SK-N-SH (cell line): ENCODE results near the gene EPS8L2. TPM values are rescaled to one million over a fixed set of nuclear protein-coding genes. Genes with fewer than 3 reads are reported as not detected.

Source experiments
- CHD2 ChIP-seq: fragments of 150-350 bp; IDR thresholded peaks from 2 replicates; pipeline ENCODE4 v1.6.1; 2018; ENCODE audit warnings: low read length; ENCODE audit not compliant: partially characterized antibody
- ELF1 ChIP-seq: IDR thresholded peaks from 2 replicates; pipeline ENCODE4 v1.4.0; 2012
- EP300 ChIP-seq, 2 experiments: IDR thresholded peaks; 2 replicates each; pipeline versions ENCODE4 v1.4.0 to v1.6.1; 2012; ENCODE audit warnings: borderline replicate concordance in 1 of 2, low read depth in 1 of 2, low read length in 1 of 2
- FOSL2 ChIP-seq: IDR thresholded peaks from 2 replicates; pipeline ENCODE4 v1.4.0; 2012; ENCODE audit warnings: low read depth, mild to moderate bottlenecking, moderate library complexity, borderline replicate concordance
- FOXJ3 ChIP-seq: sonication (generic); formaldehyde crosslinking; IDR thresholded peaks from 2 replicates; pipeline ENCODE4 v1.5.1; 2020; ENCODE audit warnings: mild to moderate bottlenecking, missing genetic modification reagents
- FOXM1 ChIP-seq: IDR thresholded peaks from 2 replicates; pipeline ENCODE4 v1.4.0; 2012; ENCODE audit warnings: low read depth, mild to moderate bottlenecking
- GABPA ChIP-seq: IDR thresholded peaks from 2 replicates; pipeline ENCODE4 v1.4.0; 2012; ENCODE audit warnings: low read depth, mild to moderate bottlenecking
- GATA2 ChIP-seq: sonication (generic); formaldehyde crosslinking; IDR thresholded peaks from 2 replicates; pipeline ENCODE4 v1.5.0; 2020; ENCODE audit warnings: mild to moderate bottlenecking, missing genetic modification reagents
- JUND ChIP-seq: IDR thresholded peaks from 2 replicates; pipeline ENCODE4 v1.4.0; 2012
- MXI1 ChIP-seq: IDR thresholded peaks from 2 replicates; pipeline ENCODE4 v1.6.1; 2012; ENCODE audit warnings: mild to moderate bottlenecking, low read depth, low read length, improper control_type of control experiment
- POLR2AphosphoS5 ChIP-seq: IDR thresholded peaks from 2 replicates; pipeline ENCODE4 v1.6.1; 2012; ENCODE audit warnings: low read depth, low read length
- RFX5 ChIP-seq: IDR thresholded peaks from 2 replicates; pipeline ENCODE4 v1.6.1; 2012; ENCODE audit warnings: mild to moderate bottlenecking, improper control_type of control experiment, low read length
- SIN3A ChIP-seq: IDR thresholded peaks from 2 replicates; pipeline ENCODE4 v1.6.1; 2012; ENCODE audit warnings: low read depth, mild to moderate bottlenecking, low read length, moderate library complexity, borderline replicate concordance
- TAF1 ChIP-seq: IDR thresholded peaks from 2 replicates; pipeline ENCODE4 v1.6.1; 2012; ENCODE audit warnings: low read depth, mild to moderate bottlenecking, low read length, moderate library complexity, borderline replicate concordance
- TCF12 ChIP-seq: IDR thresholded peaks from 2 replicates; pipeline ENCODE4 v1.4.0; 2012
- YY1 ChIP-seq: IDR thresholded peaks from 2 replicates; pipeline ENCODE4 v1.4.0; 2012; ENCODE audit warnings: low read depth, mild to moderate bottlenecking
- polyA plus RNA-seq, 3 experiments: library from polyadenylated mRNA; depleted of rRNA; stranded (reverse); fragments of >200 nt; gene quantifications; 2 replicates each; pipeline ENCODE4 v1.2.3, GENCODE V29; 2012
- TF ChIP-seq, protein P1 (sequence below): IDR thresholded peaks from 2 replicates; pipeline ENCODE4 v1.4.0; 2012; ENCODE audit warnings: low read depth, borderline replicate concordance
- TF ChIP-seq, protein P2 (sequence below): IDR thresholded peaks from 2 replicates; pipeline ENCODE4; 2012
- TF ChIP-seq, protein P3 (sequence below): IDR thresholded peaks from 2 replicates; pipeline ENCODE4 v1.4.0; 2012; ENCODE audit warnings: low read depth
- TF ChIP-seq, protein P4 (sequence below): IDR thresholded peaks from 2 replicates; pipeline ENCODE4 v1.4.0; 2012; ENCODE audit warnings: low read depth, borderline replicate concordance

The EPS8L2 gene
- polyA plus RNA-seq, 1 of the 3 experiments (the other 2 are of a cell fraction), result 0.74 TPM

DNA sequence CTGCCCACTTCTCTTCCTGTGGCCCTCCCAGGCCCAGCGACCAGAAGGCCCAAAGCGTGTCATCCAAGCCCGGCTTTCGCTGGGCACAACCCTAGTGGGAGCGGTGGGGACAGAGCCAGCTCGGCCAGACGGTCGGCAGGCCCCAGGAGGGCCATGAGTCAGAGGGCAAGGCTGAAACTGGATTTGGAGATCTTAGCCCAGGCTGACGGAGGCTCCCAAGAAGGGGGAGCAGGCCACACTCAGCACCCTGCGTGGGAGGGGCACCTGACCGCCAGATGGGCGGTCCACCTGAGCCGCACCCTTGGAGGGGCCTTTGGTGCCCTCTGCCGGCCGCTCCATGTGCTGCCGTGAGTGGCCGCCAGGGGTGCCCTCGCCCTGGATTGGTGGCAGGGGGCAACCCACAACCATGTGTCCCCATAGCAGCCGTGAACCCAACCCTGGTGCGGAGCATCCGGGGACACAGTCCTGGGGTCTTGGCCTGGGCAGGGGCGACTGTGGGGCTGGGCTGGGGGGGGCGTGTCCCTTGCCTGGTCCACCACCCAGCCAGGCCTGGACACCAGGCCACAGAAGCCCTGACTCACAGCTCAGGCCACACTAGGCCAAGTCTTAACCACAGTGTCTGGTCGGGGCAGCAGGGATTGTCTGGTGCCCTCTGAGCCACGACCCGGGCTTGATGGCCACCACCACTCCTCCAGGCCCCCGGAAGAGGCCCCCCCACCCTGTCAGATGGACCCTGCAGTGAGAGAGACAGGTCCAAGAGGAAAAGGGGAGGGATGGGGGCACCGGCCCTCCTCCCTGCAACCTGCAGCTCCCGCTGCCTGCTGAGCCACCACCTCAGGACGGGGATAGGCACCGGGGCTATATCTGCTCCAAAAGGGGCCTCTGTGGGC, 22.1 kb downstream of the EPS8L2 start (continued):
- no peak for TF ChIP-seq FOXJ3 (CRISPR knock-in tag)
- TF ChIP-seq CHD2, result no peak
- no peak for TF ChIP-seq SIN3A
- TF ChIP-seq, protein P1, sequence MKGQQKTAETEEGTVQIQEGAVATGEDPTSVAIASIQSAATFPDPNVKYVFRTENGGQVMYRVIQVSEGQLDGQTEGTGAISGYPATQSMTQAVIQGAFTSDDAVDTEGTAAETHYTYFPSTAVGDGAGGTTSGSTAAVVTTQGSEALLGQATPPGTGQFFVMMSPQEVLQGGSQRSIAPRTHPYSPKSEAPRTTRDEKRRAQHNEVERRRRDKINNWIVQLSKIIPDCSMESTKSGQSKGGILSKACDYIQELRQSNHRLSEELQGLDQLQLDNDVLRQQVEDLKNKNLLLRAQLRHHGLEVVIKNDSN, result peak; percentile 45; the same call in 1 of the 2 replicates
- TF ChIP-seq FOXM1, result no peak
- TF ChIP-seq, protein P2, sequence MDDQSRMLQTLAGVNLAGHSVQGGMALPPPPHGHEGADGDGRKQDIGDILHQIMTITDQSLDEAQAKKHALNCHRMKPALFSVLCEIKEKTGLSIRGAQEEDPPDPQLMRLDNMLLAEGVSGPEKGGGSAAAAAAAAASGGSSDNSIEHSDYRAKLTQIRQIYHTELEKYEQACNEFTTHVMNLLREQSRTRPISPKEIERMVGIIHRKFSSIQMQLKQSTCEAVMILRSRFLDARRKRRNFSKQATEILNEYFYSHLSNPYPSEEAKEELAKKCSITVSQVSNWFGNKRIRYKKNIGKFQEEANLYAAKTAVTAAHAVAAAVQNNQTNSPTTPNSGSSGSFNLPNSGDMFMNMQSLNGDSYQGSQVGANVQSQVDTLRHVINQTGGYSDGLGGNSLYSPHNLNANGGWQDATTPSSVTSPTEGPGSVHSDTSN, result no peak
- no peak for TF ChIP-seq GATA2 (CRISPR knock-in tag)
- TF ChIP-seq, protein P3, sequence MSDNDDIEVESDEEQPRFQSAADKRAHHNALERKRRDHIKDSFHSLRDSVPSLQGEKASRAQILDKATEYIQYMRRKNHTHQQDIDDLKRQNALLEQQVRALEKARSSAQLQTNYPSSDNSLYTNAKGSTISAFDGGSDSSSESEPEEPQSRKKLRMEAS, result 0 out of 2 replicates have a peak, but pooled peaks have one; percentile 30
- TF ChIP-seq, protein P4, sequence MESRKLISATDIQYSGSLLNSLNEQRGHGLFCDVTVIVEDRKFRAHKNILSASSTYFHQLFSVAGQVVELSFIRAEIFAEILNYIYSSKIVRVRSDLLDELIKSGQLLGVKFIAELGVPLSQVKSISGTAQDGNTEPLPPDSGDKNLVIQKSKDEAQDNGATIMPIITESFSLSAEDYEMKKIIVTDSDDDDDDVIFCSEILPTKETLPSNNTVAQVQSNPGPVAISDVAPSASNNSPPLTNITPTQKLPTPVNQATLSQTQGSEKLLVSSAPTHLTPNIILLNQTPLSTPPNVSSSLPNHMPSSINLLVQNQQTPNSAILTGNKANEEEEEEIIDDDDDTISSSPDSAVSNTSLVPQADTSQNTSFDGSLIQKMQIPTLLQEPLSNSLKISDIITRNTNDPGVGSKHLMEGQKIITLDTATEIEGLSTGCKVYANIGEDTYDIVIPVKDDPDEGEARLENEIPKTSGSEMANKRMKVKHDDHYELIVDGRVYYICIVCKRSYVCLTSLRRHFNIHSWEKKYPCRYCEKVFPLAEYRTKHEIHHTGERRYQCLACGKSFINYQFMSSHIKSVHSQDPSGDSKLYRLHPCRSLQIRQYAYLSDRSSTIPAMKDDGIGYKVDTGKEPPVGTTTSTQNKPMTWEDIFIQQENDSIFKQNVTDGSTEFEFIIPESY, result no peak
- no peak for TF ChIP-seq ELF1
- TF ChIP-seq MXI1, result no peak
- no peak for TF ChIP-seq YY1
- no peak for TF ChIP-seq EP300 (IDR thresholded peaks at IDR 0.05; ENCODE audit: borderline replicate concordance in 1 of 2, low read depth in 1 of 2, low read length in 1 of 2)
- no peak for TF ChIP-seq JUND
- TF ChIP-seq POLR2AphosphoS5, result no peak
- no peak for TF ChIP-seq GABPA
- TF ChIP-seq TAF1, result no peak
- TF ChIP-seq RFX5, result no peak
- no peak for TF ChIP-seq TCF12
- TF ChIP-seq FOSL2, result no peak
- TF ChIP-seq, all 33 proteins: peak for 6
